Stimulated activated CD8-positive, alpha-beta memory T cell treated with anti-CD3 and anti-CD28 coated beads, Interleukin-4, amount 100 ng/mL, for 24 hours (primary cell): ENCODE results near the gene FSD2.
A peak's percentile ranks its signal among the peaks of the same experiment; 100 is the strongest.
"Not testable (repeated sequence)": the region's sequence is repeated elsewhere in the genome, so short reads cannot be mapped to it uniquely, and the experiment has no call there.

Experiments used
- DNase-seq: peaks from one replicate; pipeline ENCODE4 v3.0.0-alpha.2; 2020; ENCODE audit warnings: low read depth

The FSD2 gene

GRCh38 chr15:82792068-82792467 lies 13.8 kb downstream of the FSD2 start:
- DNase-seq, result no peak

GRCh38 chr15:82790321-82790720 lies 15.5 kb downstream of the FSD2 start:
- DNase-seq, result no peak

DNA sequence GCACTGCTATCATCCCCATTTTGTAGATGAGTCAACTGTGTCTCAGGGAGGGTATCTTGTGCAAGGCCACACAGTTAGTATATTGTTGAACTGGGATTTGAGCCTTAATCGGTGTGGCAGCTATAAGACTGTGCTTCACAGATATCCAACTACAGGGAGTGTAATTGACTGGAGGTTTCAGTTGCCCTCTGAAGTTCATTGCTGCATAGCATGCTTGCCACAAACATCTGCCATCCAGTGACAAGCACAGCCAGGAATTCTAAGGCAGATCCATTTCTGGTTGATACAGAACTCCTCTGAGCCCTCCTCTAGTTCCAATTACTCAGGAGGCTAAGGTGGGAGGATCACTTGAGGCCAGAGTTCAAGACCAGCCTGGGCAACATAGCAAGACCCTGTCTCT lies 16.4 kb downstream of the FSD2 start:
- no peak for DNase-seq

DNA sequence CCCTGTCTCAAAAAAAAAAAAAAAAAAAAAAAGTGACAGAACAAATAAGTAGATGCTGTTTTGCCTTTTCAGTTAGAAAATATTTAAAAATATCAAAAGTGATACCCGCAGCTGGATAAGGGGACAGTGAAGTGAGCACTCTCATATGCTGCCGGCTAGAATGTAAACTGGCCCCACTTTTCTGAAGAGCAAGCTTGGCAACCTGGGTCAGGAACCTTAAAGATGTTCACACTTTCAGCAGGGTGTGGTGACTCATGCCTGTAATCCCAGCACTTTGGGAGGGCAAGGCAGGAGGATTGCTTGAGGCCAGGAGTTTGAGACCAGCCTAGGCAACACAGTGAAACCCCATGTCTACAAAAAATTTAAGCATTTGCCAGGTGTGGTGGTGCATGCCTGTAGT lies 17.4 kb downstream of the FSD2 start:
- DNase-seq, result no peak

- DNase-seq, result no peak
These were observed 24.5 kb downstream of the FSD2 start for GRCh38 chr15:82781349-82781748.

- no peak for DNase-seq
These were observed 27.1 kb downstream of the FSD2 start for GRCh38 chr15:82778755-82779154.

- DNase-seq, result no peak
These were observed 31.4 kb downstream of the FSD2 start for GRCh38 chr15:82774496-82774895.

DNA sequence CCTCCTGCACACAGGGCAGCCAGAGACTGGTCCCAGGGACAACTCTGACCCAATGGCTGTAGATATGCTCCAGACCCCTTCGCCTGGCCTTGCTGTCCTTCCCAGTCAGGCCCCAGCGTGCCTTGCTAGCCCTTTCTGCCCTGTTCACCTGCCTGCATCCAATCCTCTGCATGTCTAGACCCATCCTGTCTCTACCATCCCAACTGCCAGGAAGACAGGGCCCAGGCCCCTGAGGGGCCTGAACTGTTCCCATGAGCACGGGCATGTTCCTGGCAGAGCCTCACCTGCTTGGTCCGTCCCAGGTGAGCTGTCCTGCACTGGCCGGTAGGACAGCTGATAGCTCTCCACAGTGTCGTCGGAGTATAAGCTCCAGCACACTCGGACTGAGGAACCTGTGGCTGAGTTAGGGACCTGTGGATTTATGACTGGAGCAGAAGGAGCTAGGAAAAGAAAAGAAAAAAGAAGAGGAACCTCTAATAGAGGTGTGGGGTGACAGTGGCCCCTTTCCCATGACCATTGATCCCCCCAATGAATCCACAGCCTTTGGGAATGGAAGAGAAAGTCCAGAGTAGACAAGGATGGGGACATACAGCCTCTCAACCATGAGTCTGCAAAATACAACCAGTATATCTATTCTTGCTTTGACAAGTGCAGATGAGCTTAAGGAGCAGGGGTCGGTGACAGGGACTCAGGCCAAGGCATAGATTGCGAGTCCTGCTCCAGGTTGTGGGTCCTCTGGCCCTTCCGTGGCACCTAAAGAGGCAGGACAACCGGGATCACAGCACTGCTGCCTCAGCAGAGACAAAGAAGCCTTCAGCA lies 33.9 kb downstream of the FSD2 start:
- DNase-seq, result no peak

DNA sequence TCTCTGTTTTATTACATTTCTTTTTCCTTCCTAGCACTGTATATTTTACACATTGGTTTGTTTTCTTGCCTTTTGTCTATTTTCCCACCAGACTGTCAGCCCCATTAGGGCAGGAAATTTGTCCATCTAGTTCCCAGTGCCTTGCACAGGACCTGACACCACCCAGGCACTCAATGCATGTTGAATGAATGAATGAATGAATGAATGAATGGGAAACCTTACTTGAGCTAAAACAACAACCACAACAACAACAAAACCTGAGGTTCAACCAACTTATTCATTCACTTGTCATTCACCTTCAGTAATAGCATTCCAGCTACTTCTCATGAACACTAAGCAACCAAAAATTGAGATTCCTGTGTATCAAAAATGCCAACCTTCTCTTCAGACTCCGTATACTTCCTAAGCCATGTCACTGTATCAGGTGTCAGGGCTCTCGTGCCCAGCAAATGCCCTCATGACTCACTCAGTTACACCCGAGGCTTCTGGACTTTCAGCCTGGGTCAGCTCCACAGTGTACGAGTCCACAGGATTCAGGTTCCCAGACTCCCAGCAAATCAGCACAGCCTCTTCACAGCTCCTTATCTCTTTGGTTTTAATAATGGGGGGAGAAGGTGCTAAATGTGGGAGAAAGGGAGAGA lies 37.3 kb downstream of the FSD2 start:
- DNase-seq, result no peak

DNA sequence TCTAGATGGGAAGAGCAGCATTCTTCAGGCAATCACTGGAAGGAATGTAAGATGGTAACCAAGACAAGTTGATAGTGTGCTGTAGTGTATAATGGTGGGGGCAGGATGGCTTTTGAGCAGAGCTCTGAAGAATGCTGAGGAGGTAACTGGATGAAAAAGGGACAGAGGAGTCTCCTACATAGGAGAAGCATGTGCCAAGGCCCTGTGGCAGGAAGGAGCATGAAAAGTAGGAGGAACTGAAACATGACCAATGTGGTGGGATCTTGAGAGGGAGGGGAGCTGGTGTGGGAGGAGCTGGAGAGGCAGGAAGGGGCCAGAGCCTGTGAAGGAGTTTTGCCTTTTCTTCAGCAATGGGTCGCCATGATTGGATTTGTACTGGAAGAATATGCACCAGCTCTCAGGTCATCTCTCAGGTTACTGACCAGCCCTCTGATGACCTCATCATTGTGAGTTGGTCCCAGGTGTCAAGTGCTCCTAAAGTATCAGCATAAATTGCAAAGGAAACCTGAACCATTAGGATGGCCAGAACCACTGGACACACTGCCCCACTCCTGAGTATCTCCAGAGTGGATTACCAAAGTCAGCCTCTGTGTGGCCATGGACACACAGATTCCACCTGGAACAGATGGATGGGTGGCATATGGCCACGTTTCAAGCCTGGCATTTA lies 38.6 kb downstream of the FSD2 start:
- no peak for DNase-seq

GRCh38 chr15:82766201-82766600 lies 39.7 kb downstream of the FSD2 start:
- DNase-seq, result not testable (repeated sequence)

DNA sequence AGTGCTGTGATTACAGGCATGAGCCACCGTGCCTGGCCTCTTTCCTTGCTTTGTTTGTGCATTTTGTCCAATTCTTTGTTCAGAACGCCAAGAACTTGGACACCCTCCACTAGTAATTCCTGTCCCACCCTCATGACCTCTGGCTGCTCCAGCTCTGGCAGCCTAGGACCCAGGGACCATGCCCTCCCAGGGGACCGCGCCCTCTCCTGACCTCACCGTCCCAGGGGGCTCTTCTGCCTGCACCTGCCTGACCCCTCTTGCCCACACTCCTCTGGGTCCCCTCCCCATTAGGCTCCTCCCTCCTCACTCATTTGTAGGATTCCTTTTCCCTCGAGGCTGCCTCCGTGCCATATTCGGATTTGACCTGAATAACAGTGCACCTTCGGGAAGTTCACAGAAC lies 41.1 kb downstream of the FSD2 start:
- no peak for DNase-seq

DNA sequence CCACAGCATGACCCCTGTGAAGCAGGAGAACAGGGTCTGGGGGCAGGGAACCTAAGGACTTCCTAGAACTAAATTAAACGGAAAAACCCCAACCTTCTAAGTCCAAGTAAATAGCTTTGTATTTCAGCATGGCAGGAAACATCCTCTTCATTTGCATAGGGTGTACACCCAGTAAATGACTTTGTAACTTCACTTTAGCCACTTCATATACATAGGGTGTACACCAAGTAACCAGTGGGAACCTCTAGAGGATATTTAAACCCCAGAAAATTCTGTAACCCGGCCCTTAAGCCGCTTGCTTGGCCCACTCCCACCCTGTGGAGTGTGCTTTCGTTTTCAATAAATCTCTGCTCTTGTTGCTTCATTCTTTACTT lies 41.8 kb downstream of the FSD2 start:
- DNase-seq, result no peak

DNA sequence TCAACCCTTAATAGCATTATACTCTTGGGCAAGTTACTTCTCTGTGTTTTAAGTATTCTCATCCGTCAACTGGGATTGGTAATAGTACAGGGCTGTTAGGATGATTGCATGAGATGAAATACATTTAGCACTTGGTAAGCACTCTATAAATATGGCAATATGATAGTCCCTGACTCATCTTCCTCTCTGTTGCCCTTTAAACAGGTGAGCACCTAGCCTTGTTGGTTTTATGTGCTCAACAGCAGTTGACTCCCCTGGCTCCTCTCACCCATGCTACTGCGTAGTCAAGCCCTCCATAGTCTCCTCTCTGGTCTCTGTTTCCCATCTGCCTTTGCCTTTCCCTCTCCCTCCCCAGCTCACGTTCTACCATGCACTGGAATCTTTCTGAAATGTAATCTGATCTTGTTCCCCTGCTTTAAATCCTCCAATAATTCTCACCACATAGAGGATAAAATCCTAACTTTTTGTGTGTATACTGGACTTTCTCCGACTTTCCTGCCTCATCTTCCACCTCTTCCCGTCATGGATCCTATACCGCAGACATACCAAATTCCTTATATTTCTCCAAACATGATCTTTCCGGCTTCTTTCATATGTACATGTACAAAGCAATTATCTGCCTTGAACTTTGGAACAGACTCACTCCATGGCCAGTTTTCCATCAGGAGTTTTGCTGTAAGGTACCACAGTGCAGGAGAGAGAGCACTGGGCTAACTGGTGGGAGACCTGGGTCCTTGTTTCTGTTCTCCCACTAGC lies 42.3 kb downstream of the FSD2 start:
- no peak for DNase-seq

- no peak for DNase-seq
These were observed 54.6 kb downstream of the FSD2 start for GRCh38 chr15:82751308-82751707.

GRCh38 chr15:82750831-82751180 lies 55.1 kb downstream of the FSD2 start:
- DNase-seq, result no peak

DNA sequence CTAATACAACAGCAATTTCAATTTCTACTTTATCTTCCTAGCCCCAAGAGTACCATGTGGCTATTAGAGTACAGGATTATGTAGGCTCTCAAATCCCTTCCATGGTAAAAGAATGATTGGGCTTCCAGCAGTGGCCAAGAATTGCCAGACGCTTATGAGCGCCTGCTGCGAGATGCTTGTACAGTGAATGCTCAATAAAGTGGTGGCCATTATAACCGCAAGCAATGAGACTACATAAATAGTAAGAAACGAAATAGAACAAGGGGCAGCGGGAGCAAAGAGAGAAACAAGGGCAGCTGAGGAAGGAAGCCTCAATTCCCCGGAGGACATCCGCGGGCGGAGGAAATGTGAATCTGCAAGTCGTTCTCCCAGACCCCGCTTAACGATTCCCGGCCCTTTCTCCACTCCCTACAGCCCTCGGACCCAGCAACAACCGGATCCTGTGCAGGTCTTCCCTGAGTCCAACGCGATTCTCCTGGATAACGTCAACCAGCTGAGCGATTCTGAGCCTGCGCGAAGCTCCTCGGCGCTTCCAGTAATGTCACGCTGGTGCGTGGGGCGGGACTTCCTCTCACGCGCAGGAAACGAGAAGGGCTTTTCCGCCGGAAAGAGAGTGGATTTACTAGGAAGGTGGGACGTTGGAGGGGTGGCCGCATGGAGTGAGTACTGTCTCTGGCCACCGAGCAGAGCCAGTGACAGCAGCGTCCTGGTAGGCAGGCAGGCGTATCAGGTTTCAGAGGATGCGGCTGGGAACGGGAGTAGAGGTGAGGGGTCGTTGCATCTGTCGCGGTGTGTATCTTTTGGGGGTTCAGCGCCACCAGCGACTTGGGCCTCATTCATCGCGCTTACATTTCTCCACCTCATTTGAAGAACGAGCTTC lies 55.7 kb downstream of the FSD2 start:
- peak; percentile 80 for DNase-seq

GRCh38 chr15:82748315-82748714 lies 57.6 kb downstream of the FSD2 start:
- DNase-seq, result no peak

DNA sequence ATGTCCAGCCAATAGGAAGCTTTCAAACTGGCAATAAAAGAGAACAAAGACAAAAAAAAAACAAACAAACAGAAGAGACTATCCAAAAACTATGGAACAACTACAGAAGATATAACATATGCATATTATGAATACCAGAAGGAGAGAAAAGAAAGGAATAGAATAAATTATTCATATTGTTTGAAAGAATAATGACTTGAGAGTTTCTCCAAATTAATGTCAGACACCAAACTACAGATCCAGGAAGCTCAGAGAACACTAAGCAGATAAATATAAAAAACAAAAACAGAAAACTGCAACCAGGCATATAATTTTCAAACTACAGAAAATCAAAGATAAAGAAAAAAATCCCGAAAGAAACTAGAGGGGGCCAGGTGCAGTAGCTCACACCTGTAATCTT lies 62.1 kb downstream of the FSD2 start:
- DNase-seq, result no peak

- no peak for DNase-seq
These were observed 63.7 kb downstream of the FSD2 start for GRCh38 chr15:82742134-82742533.

DNA sequence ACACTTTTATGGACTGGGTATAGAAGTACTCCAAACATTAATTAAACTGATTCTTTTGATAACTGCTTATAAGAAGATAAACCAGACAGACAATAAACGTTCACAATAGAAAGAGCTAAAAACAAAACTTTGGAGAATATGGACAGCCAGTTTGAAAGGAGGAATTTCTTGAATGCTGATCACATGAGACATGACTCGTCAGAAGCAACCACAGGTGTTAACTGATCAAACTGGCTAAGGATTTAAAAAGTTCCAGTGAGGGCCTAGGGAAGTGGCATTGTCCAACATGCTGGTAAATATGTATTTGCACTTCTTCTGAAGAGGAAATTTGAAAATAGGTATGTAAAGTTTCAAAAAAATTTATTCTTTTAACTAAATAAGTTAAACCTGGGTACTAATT lies 66.8 kb downstream of the FSD2 start:
- no peak for DNase-seq

- DNase-seq, result no peak
These were observed 67.9 kb downstream of the FSD2 start for GRCh38 chr15:82737975-82738374.
